Endothelial cell of umbilical vein (primary cell): ENCODE measurements around the gene RAB8B. TPM values are rescaled to one million over a fixed set of nuclear protein-coding genes. Genes with fewer than 3 reads are reported as not detected.

Experiments
- BruUV-seq: library from RNA; stranded (reverse); fragments of 400-500 nt; replicated peaks from 2 replicates; lab custom pipeline; 2021; lab: Mats Ljungman, UMichigan
- CTCF ChIA-PET: fragments of 300-600, 350-600 bp; sonication (Branson Sonifier 250); formaldehyde crosslinking; loops from one replicate; lab custom pipeline; 2021; ENCODE audit warnings: antibody characterized with exemption, inconsistent platforms; lab: Charles Lee
- POLR2A ChIA-PET: fragments of 300-600, 350-600 bp; sonication (Branson Sonifier 250); formaldehyde crosslinking; loops from one replicate; lab custom pipeline; 2021; ENCODE audit warnings: antibody characterized with exemption, inconsistent platforms; lab: Charles Lee
- DNase-seq: peaks from one replicate; pipeline ENCODE4 v3.0.0-alpha.2; 2011; ENCODE audit warnings: low read depth, low spot score
- FAIRE-seq: peaks from 2 replicates; lab custom pipeline; 2011; peaks lifted over from hg19 to GRCh38; lab: Jason Lieb, UNC
- H2AFZ ChIP-seq: 2 replicates; pipeline ENCODE4 v1.6.0; 2012; ENCODE audit warnings: low read depth, low read length, control low read depth, inconsistent platforms
- H3K27ac ChIP-seq: 2 replicates; pipeline ENCODE4 v1.5.1; 2011; ENCODE audit warnings: low read depth, mild to moderate bottlenecking, control low read depth, low read length, moderate library complexity; ENCODE audit not compliant: insufficient read depth
- H3K27me3 ChIP-seq, 2 experiments: 2 replicates each; pipeline versions ENCODE4 v1.6.0 to v1.6.1; 2011; ENCODE audit warnings: low read length in 2 of 2, mixed read lengths in 1 of 2; ENCODE audit not compliant: control insufficient read depth in 2 of 2, insufficient read depth in 2 of 2
- H3K36me3 ChIP-seq, 2 experiments: 2 replicates in 1 of 2; 3 replicates in 1 of 2; pipeline ENCODE4 v1.5.1; 2011; ENCODE audit warnings: low read length in 2 of 2, mild to moderate bottlenecking in 1 of 2, moderate library complexity in 1 of 2; ENCODE audit not compliant: control insufficient read depth in 2 of 2, insufficient read depth in 2 of 2; ENCODE audit errors: extremely low read depth in 1 of 2
- H3K4me1 ChIP-seq: 3 replicates; pipeline ENCODE4 v1.5.1; 2011; ENCODE audit warnings: mild to moderate bottlenecking, low read length; ENCODE audit not compliant: control insufficient read depth, insufficient read depth; ENCODE audit errors: extremely low read depth
- H3K4me2 ChIP-seq: 2 replicates; pipeline ENCODE4 v1.6.1; 2011; ENCODE audit warnings: low read length, control low read depth, mixed read lengths; ENCODE audit not compliant: insufficient read depth
- H3K4me3 ChIP-seq, 3 experiments: fragments of 200-600 bp in 1 of 3; sonication (generic), shearing (Covaris generic) in 1 of 3; replicated peaks in 1 of 3; 2 replicates each; pipeline ENCODE4 v1.5.1; 2011 to 2016; ENCODE audit warnings: control low read depth in 3 of 3, low read length in 3 of 3, mild to moderate bottlenecking in 2 of 3, inconsistent platforms in 1 of 3, low read depth in 1 of 3, moderate library complexity in 1 of 3; ENCODE audit not compliant: insufficient read depth in 1 of 3
- H3K79me2 ChIP-seq: 2 replicates; pipeline ENCODE4 v1.6.0; 2012; ENCODE audit warnings: low read length, inconsistent platforms; ENCODE audit not compliant: control insufficient read depth, insufficient read depth
- H3K9ac ChIP-seq: replicated peaks from 2 replicates; pipeline ENCODE3; 2011; ENCODE audit warnings: low read length, control low read depth; ENCODE audit not compliant: insufficient read depth; ENCODE audit errors: extremely low read depth
- H3K9me1 ChIP-seq: replicated peaks from 3 replicates; pipeline ENCODE4 v1.6.0; 2011; ENCODE audit warnings: mild to moderate bottlenecking, low read length; ENCODE audit not compliant: control insufficient read depth, insufficient read depth; ENCODE audit errors: extremely low read depth
- H3K9me3 ChIP-seq: replicated peaks from 2 replicates; pipeline ENCODE4 v1.5.1; 2012; ENCODE audit warnings: low read length, inconsistent platforms; ENCODE audit not compliant: control insufficient read depth, insufficient read depth
- H4K20me1 ChIP-seq: replicated peaks from 2 replicates; pipeline ENCODE3; 2011; ENCODE audit warnings: mild to moderate bottlenecking, low read length; ENCODE audit not compliant: control insufficient read depth, insufficient read depth; ENCODE audit errors: extremely low read depth
- EZH2 ChIP-seq: IDR thresholded peaks from 2 replicates; pipeline ENCODE4 v1.6.1; 2012; ENCODE audit warnings: borderline replicate concordance, low read depth, mild to moderate bottlenecking, moderate library complexity, low read length, inconsistent platforms; ENCODE audit not compliant: severe bottlenecking
- FOS ChIP-seq: IDR thresholded peaks from 2 replicates; pipeline ENCODE4 v1.6.1; 2011; ENCODE audit warnings: mild to moderate bottlenecking, low read length, moderate library complexity, borderline replicate concordance; ENCODE audit not compliant: insufficient read depth
- GATA2 ChIP-seq: IDR thresholded peaks from 2 replicates; pipeline ENCODE4 v1.7.0; 2011; ENCODE audit warnings: low read depth, mild to moderate bottlenecking, moderate library complexity, mixed read lengths, low read length; ENCODE audit not compliant: insufficient read length, insufficient read depth
- JUN ChIP-seq: IDR thresholded peaks from 2 replicates; pipeline ENCODE4 v1.6.1; 2011; ENCODE audit warnings: borderline replicate concordance, low read depth; ENCODE audit not compliant: insufficient read length, insufficient read depth
- MYC ChIP-seq: IDR thresholded peaks from one replicate; pipeline ENCODE4 v1.6.1; 2011; ENCODE audit warnings: mild to moderate bottlenecking, low read depth, low read length
- POLR2A ChIP-seq: IDR thresholded peaks from 2 replicates; pipeline ENCODE4 v1.6.1; 2012; ENCODE audit warnings: low read depth, mild to moderate bottlenecking, control low read depth, low read length
- POLR2AphosphoS5 ChIP-seq: IDR thresholded peaks from 2 replicates; pipeline ENCODE4 v1.6.1; 2012; ENCODE audit warnings: low read depth, mild to moderate bottlenecking, control low read depth, low read length, moderate library complexity; ENCODE audit not compliant: insufficient read depth
- dilution Hi-C: fragments of 300-500 bp; cut with MboI; formaldehyde crosslinking; loops from one replicate; pipeline ENCODE4 v1.15.0; 2019; ENCODE audit warnings: low sequenced_read_pairs; ENCODE audit not compliant: extremely low pct_ligation_motif_present
- intact Hi-C: fragments of 100-400 bp; cut with micrococcal nuclease; formaldehyde crosslinking; loops from one replicate; pipeline ENCODE4 v1.10.0; 2022
- polyA plus RNA-seq, 4 experiments: library from polyadenylated mRNA; depleted of rRNA in 3 of 4; stranded (reverse) in 3 of 4; unstranded in 1 of 4; fragments of >200 nt; gene quantifications; 2 replicates each; pipeline versions ENCODE4 v1.2.1 to v1.2.3, GENCODE V29; 2011 to 2012; ENCODE audit warnings: missing spikeins in 1 of 4
- total RNA-seq: library from RNA; stranded (reverse); gene quantifications from 2 replicates; pipeline ENCODE4 v1.2.3, GENCODE V29; 2021
- TF ChIP-seq, protein P1 (sequence below): IDR thresholded peaks from 2 replicates; pipeline ENCODE4 v1.6.1; 2011; ENCODE audit not compliant: insufficient read depth, insufficient read length
- TF ChIP-seq, protein P2 (sequence below), 2 donors: IDR thresholded peaks; 1 replicate in 1 of 2; 2 replicates in 1 of 2; pipeline ENCODE4 v1.5.1; 2011; ENCODE audit warnings: low read length in 2 of 2, mild to moderate bottlenecking in 2 of 2, moderate library complexity in 2 of 2, control low read depth in 1 of 2, inconsistent platforms in 1 of 2, low read depth in 1 of 2; ENCODE audit not compliant: insufficient read depth in 1 of 2; ENCODE audit errors: extremely low read depth in 1 of 2

The RAB8B gene
- total and polyA plus RNA-seq, 2 donors (not counting 3 experiments of a cell fraction or from before 2014, with no cell fraction given), result 10.4 to 52.5 TPM

DNA sequence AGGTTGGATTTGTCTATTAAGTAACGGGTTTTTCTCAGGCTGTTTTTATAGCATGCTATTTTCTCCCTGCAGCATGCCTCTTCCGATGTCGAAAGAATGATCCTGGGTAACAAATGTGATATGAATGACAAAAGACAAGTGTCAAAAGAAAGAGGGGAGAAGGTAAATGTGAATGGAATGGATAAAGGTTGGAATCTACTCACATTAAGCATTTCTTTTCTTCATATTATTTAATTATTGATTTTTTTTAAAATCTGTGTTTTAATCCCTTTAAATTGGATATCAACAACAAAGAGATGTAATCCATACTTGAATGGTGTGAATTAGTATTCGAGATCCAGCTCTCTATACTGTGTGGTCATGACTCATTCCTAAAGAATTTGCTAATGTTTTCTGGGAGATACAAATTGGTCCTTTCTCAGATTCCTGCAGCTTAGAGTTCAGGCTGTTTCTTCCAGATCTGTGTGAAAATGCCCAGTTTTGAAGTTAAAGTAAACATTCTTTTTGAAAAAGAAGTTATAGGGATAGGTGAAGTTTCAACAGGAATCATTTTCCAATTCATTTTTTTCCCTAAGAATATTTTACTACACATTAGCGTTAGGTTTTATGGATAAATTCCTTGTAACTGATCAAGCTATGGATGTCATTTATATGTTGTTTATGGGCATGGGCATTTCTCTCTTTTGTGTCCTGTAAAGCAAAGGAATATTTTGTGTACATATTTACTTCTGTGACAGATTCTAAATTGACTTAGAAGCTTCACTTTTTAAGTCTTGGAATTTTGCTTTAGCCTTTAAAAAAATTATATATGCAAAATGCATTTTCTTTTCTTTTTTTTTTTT lies 67.2 kb downstream of the RAB8B start:
- peak; percentile 91 for FAIRE-seq
- H3K4me2 ChIP-seq, result peak overlapping the region; percentile 65
- CTCF ChIA-PET, result interaction anchor here (0.8 to 2.5 kb wide), 11 partner anchors 13 to 146 kb away, joined by 3 to 9 read pairs (median 5); no protein-coding TSS in a partner anchor
- H3K9me1 ChIP-seq, result peaks cover 2% of the 10 kb centered on the region
- H3K9me3 ChIP-seq, result no peaks in the 10 kb centered on the region
- H3K27ac ChIP-seq, result peak overlapping the region; percentile 72
- no peak overlapping the region for H3K4me3 ChIP-seq
- intact Hi-C loops (loop anchor here (1.0 to 5.0 kb wide), 3 partner anchors 12 to 99 kb away; partner anchors contain the start of genes RAB8B and RPS27L), dilution Hi-C loops (no loop called here)
- POLR2A ChIA-PET, result no interaction called here
- H3K36me3 ChIP-seq, result peaks cover 2 to 7% of the 10 kb centered on the region in 2 experiments
- no peak overlapping the region for H2AFZ ChIP-seq
- peaks cover 30% of the 10 kb centered on the region for H3K4me1 ChIP-seq
- TF ChIP-seq JUN (peak; percentile 80), FOS (peak; percentile 89), GATA2 (no peak)
- TF ChIP-seq, protein P1, sequence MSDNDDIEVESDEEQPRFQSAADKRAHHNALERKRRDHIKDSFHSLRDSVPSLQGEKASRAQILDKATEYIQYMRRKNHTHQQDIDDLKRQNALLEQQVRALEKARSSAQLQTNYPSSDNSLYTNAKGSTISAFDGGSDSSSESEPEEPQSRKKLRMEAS, result no peak
- no peaks in the 10 kb centered on the region for H3K79me2 ChIP-seq
- DNase-seq, result peak; percentile 83
- no TSS peak for BruUV-seq
- no peaks in the 10 kb centered on the region for H3K27me3 ChIP-seq
- no peaks in the 10 kb centered on the region for H4K20me1 ChIP-seq
- H3K9ac ChIP-seq, result peak overlapping the region; percentile 27

DNA sequence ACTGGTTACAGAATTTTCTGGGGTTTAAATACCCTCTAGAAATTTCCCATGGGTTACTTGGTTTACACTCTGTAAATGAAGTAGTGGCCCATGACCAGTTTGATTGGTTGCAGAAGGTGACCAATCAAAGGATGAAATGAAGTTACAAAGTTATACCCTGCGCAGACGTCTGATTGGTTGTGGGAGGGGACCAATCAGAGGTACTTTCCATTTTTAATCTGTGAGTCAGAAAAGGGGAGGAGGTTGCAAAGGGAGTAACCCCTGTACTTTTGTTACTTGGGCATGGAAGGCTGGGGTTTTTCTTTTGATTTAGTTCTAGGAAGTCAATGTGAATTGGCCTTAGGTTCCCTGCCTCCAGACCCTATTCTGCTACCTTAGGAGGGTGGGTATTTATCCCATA lies 69.3 kb downstream of the RAB8B start:
- Histone ChIP-seq H3K9ac (no peak overlapping the region), H2AFZ (no peak overlapping the region), H3K4me2 (no peak overlapping the region), H3K4me1 (peaks cover 30% of the 10 kb centered on the region), H4K20me1 (no peaks in the 10 kb centered on the region), H3K9me1 (peaks cover 3% of the 10 kb centered on the region), H3K27ac (no peak overlapping the region), H3K79me2 (no peaks in the 10 kb centered on the region), H3K36me3 (peaks cover 2 to 14% of the 10 kb centered on the region in 2 experiments), H3K4me3 (no peak overlapping the region), H3K9me3 (no peaks in the 10 kb centered on the region), H3K27me3 (no peaks in the 10 kb centered on the region)
- dilution Hi-C loops (no loop called here), intact Hi-C loops (loop anchor here (5.0 kb wide), 1 partner anchor 101 kb away; the partner anchor contains the start of gene RPS27L)
- ChIA-PET CTCF (no interaction called here), POLR2A (no interaction called here)
- FAIRE-seq (no peak), DNase-seq (no peak)
- no TSS peak for BruUV-seq
- no peak for TF ChIP-seq POLR2AphosphoS5
- no peak for TF ChIP-seq GATA2
- TF ChIP-seq POLR2A, result no peak
- no peak for TF ChIP-seq JUN
- TF ChIP-seq, protein P1, result no peak
- no peak for TF ChIP-seq FOS
- TF ChIP-seq EZH2, result no peak
- TF ChIP-seq MYC, result no peak
- TF ChIP-seq, protein P2, sequence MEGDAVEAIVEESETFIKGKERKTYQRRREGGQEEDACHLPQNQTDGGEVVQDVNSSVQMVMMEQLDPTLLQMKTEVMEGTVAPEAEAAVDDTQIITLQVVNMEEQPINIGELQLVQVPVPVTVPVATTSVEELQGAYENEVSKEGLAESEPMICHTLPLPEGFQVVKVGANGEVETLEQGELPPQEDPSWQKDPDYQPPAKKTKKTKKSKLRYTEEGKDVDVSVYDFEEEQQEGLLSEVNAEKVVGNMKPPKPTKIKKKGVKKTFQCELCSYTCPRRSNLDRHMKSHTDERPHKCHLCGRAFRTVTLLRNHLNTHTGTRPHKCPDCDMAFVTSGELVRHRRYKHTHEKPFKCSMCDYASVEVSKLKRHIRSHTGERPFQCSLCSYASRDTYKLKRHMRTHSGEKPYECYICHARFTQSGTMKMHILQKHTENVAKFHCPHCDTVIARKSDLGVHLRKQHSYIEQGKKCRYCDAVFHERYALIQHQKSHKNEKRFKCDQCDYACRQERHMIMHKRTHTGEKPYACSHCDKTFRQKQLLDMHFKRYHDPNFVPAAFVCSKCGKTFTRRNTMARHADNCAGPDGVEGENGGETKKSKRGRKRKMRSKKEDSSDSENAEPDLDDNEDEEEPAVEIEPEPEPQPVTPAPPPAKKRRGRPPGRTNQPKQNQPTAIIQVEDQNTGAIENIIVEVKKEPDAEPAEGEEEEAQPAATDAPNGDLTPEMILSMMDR (IDR thresholded peaks at IDR 0.05; ENCODE audit: extremely low read depth in 1 of 2, insufficient read depth in 1 of 2, low read depth in 1 of 2, low read length in 2 of 2), result no peak
